ENCODE measurements around the gene PRCC.

DNA sequence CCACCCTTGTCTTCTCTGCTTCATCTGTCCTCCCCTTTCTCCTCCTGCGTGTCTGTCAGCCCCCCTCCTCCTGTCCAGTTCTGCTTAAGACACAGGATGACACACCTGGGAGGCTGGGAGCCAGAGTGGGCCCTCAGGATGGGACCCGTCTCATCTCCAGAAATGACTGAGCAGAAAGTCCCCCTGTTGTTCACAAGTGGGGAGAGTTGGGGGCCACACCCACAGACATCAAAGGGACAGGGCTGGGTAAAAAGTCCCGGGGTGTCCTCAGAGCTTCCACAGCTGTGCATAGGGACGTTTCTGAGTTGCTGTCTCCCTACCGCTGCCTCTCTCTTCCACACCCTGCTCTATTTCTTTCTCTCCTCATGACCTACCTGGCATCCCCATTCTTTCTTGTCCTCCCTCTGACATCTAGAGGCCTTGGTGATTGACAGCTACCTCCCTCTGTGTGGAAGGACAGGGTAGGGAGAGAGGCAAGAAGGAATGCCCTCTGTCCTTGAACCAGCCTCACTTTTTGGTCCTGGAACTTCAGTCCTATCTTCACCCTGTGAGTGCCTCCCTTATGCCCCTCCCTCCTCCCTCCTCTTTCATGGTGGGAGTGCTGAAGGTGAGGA, 68.8 kb downstream of the PRCC start:
- TF ChIP-seq, protein P1, sequence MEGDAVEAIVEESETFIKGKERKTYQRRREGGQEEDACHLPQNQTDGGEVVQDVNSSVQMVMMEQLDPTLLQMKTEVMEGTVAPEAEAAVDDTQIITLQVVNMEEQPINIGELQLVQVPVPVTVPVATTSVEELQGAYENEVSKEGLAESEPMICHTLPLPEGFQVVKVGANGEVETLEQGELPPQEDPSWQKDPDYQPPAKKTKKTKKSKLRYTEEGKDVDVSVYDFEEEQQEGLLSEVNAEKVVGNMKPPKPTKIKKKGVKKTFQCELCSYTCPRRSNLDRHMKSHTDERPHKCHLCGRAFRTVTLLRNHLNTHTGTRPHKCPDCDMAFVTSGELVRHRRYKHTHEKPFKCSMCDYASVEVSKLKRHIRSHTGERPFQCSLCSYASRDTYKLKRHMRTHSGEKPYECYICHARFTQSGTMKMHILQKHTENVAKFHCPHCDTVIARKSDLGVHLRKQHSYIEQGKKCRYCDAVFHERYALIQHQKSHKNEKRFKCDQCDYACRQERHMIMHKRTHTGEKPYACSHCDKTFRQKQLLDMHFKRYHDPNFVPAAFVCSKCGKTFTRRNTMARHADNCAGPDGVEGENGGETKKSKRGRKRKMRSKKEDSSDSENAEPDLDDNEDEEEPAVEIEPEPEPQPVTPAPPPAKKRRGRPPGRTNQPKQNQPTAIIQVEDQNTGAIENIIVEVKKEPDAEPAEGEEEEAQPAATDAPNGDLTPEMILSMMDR (IDR thresholded peaks at IDR 0.05): no peak
- TF ChIP-seq POLR2A (IDR thresholded peaks at IDR 0.05): no peak

Data from uterus (tissue), 2 donors.